Spinal cord (tissue), 10 donors: Measurements from ENCODE around the gene IL3RA. TPM values are rescaled to one million over a fixed set of nuclear protein-coding genes. Genes with fewer than 3 reads are reported as not detected.
"Not testable (repeated sequence)": the region's sequence is repeated elsewhere in the genome, so short reads cannot be mapped to it uniquely, and the experiment has no call there.

Experiments used
- DNase-seq, 6 donors: peaks; one replicate each; pipeline versions ENCODE4 v3.0.0 to v3.0.0-alpha.2; 2013 to 2015; ENCODE audit warnings: low spot score in 6 of 6, low read depth in 4 of 6
- H3K27ac ChIP-seq: one replicate; pipeline ENCODE4 v1.5.1; 2013; ENCODE audit warnings: low read depth, low read length, control low read depth
- H3K27me3 ChIP-seq: one replicate; pipeline ENCODE4 v1.6.1; 2013; ENCODE audit warnings: low read length; ENCODE audit not compliant: control insufficient read depth, insufficient read depth
- H3K36me3 ChIP-seq: one replicate; pipeline ENCODE4 v1.6.1; 2013; ENCODE audit warnings: low read length; ENCODE audit not compliant: control insufficient read depth, insufficient read depth
- H3K4me1 ChIP-seq: one replicate; pipeline ENCODE4 v1.6.1; 2013; ENCODE audit warnings: low read length; ENCODE audit not compliant: control insufficient read depth, insufficient read depth
- H3K4me3 ChIP-seq: one replicate; pipeline ENCODE4 v1.5.1; 2013; ENCODE audit warnings: low read depth, low read length, control low read depth
- H3K9me3 ChIP-seq: one replicate; pipeline ENCODE4 v1.6.1; 2013; ENCODE audit warnings: low read length; ENCODE audit not compliant: control insufficient read depth, insufficient read depth
- WGBS: methylation state at CpG from one replicate; pipeline ENCODE4 v1.1.5; 2013; ENCODE audit warnings: missing lambda C conversion rate; ENCODE audit not compliant: insufficient coverage; 5-methylcytosine and 5-hydroxymethylcytosine counted together
- polyA plus RNA-seq, 2 donors: library from polyadenylated mRNA; unstranded; fragments of 120-200 nt; gene quantifications; one replicate each; pipeline ENCODE4 v1.2.1, GENCODE V29; 2013; ENCODE audit not compliant: insufficient read length in 2 of 2
- total RNA-seq, 2 donors: library from RNA; depleted of rRNA in 1 of 2; stranded (reverse); fragments of 120-200 nt in 1 of 2; fragments of >200 nt in 1 of 2; gene quantifications; one replicate each; pipeline versions ENCODE4 v1.2.3 to v1.2.4, GENCODE V29; 2013 to 2014
- donor health status: healthy.

Gene IL3RA
- total and polyA plus RNA-seq, 4 donors, result 3.8 to 30.0 (median 12.5) TPM

GRCh38 chrX:1403867-1404266, 67.3 kb downstream of the IL3RA start:
- not testable (repeated sequence) for H3K4me3 ChIP-seq, H3K9me3 ChIP-seq, H3K4me1 ChIP-seq, DNase-seq, H3K27me3 ChIP-seq, H3K27ac ChIP-seq
- peaks cover 88% of the 10 kb centered on the region for H3K36me3 ChIP-seq
- WGBS, result 99% methylated on average over 3 of the region's 3 CpGs

DNA sequence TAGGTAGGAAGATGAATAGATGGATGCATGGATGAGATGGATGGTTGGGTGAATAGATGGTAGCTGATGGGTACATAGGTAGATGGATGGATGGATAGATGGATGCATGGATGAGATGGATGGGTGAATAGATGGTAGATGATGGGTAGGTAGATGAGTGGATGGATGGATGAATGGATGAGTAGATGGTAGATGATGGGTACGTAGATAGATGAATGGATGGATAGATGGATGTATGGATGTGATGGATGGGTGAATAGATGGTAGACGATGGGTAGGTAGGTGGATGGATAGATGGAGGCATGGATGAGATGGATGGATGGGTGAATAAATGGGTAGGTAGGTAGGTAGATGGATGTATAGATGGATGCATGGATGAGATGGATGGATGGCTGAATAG, 69.2 kb downstream of the IL3RA start:
- not testable (repeated sequence) for H3K4me3 ChIP-seq, H3K27me3 ChIP-seq, H3K27ac ChIP-seq, H3K4me1 ChIP-seq, DNase-seq, H3K9me3 ChIP-seq
- H3K36me3 ChIP-seq, result peaks cover 72% of the 10 kb centered on the region
- WGBS, result 100% methylated on average over 2 of the region's 2 CpGs

DNA sequence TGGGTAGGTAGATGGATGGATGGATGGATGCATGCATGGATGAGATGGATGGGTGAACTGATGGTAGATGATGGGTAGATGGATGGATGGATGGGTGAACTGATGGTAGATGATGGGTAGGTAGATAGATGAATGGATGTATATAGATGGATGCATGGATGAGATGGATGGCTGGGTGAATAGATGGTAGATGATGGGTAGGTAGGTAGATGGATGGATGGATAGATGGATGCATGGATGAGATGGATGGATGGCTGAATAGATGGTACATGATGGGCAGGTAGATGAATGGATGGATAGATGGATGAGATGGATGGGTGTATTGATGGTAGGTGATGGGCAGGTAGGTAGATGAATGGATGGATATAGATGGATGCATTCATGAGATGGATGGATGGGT, 70.5 kb downstream of the IL3RA start:
- no peak overlapping the region for H3K4me3 ChIP-seq
- no peaks in the 10 kb centered on the region for H3K27me3 ChIP-seq
- peaks cover 71% of the 10 kb centered on the region for H3K36me3 ChIP-seq
- no peak overlapping the region for H3K27ac ChIP-seq
- no peak for DNase-seq
- H3K4me1 ChIP-seq, result no peaks in the 10 kb centered on the region
- no peaks in the 10 kb centered on the region for H3K9me3 ChIP-seq

DNA sequence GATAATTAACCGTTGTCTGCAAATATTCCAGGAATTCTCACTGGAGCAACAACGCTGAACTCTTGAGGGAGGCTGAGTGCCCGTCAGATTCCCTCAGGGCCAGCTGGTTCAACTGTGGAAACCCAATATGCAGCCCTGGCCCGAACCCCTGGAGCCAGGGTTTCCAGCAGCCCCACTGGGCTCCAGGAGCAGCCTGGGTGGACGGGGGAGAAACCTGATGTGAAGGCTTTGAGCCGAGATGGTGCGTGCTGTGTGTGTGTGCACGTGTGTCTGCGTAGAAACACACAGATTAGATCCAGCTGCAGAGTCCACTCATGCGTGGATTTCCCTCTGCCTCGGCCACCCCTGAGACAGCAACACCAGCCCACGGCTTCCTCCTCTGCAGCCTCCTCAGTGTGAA, 74.7 kb downstream of the IL3RA start:
- no peaks in the 10 kb centered on the region for H3K9me3 ChIP-seq
- H3K4me1 ChIP-seq, result no peaks in the 10 kb centered on the region
- H3K4me3 ChIP-seq, result no peak overlapping the region
- peaks cover 68% of the 10 kb centered on the region for H3K36me3 ChIP-seq
- H3K27ac ChIP-seq, result no peak overlapping the region
- no peaks in the 10 kb centered on the region for H3K27me3 ChIP-seq
- no peak for DNase-seq
- WGBS, result 96% methylated on average over 11 of the region's 12 CpGs

GRCh38 chrX:1412551-1413161, 76.1 kb downstream of the IL3RA start:
- Histone ChIP-seq H3K36me3 (peaks cover 68% of the 10 kb centered on the region), H3K27me3 (no peaks in the 10 kb centered on the region), H3K27ac (no peak overlapping the region), H3K4me3 (no peak overlapping the region), H3K9me3 (no peaks in the 10 kb centered on the region), H3K4me1 (no peaks in the 10 kb centered on the region)
- no peak for DNase-seq
- WGBS, result 94% methylated on average over 29 of the region's 31 CpGs

DNA sequence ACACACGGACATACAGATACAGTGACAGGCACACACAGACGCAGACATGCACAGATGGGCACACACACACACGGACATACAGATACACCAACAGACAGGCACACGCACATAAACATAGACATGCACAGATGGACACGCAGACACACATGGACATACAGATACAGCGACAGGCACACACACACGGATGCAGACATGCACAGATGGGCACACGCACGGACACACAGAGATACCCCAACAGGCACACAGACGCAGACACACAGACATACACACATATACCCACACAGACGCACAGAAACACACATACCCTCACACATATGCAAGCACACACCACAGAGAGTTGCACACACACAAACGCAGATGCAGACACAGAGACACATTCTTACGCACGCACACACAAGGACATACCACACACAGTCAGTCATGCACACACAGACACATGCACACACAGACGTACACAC, 79.8 kb downstream of the IL3RA start:
- Histone ChIP-seq H3K9me3 (peaks cover 2% of the 10 kb centered on the region), H3K27ac (no peak overlapping the region), H3K4me1 (no peaks in the 10 kb centered on the region), H3K4me3 (no peak overlapping the region), H3K36me3 (peaks cover 89% of the 10 kb centered on the region), H3K27me3 (no peaks in the 10 kb centered on the region)
- 68% methylated on average over 15 of the region's 15 CpGs for WGBS
- DNase-seq, result no peak

GRCh38 chrX:1416965-1417760, 80.6 kb downstream of the IL3RA start:
- H3K4me3 ChIP-seq, result no peak overlapping the region
- H3K27ac ChIP-seq, result no peak overlapping the region
- WGBS, result 74% methylated on average over 14 of the region's 14 CpGs
- no peaks in the 10 kb centered on the region for H3K27me3 ChIP-seq
- peaks cover 4% of the 10 kb centered on the region for H3K9me3 ChIP-seq
- DNase-seq, result no peak
- peaks cover 85% of the 10 kb centered on the region for H3K36me3 ChIP-seq
- no peaks in the 10 kb centered on the region for H3K4me1 ChIP-seq

- no peaks in the 10 kb centered on the region for H3K27me3 ChIP-seq
- H3K27ac ChIP-seq, result no peak overlapping the region
- H3K4me3 ChIP-seq, result no peak overlapping the region
- WGBS, result 95% methylated on average over 18 of the region's 20 CpGs
- H3K36me3 ChIP-seq, result peaks cover 78% of the 10 kb centered on the region
- H3K4me1 ChIP-seq, result no peaks in the 10 kb centered on the region
- peaks cover 4% of the 10 kb centered on the region for H3K9me3 ChIP-seq
- DNase-seq, result no peak
These were observed 81.6 kb downstream of the IL3RA start for GRCh38 chrX:1417921-1418771.

GRCh38 chrX:1418901-1419544, 82.4 kb downstream of the IL3RA start:
- no peak overlapping the region for H3K4me3 ChIP-seq
- H3K36me3 ChIP-seq, result peaks cover 77% of the 10 kb centered on the region
- no peak overlapping the region for H3K27ac ChIP-seq
- DNase-seq, result no peak
- H3K27me3 ChIP-seq, result no peaks in the 10 kb centered on the region
- WGBS, result 94% methylated on average over 29 of the region's 29 CpGs
- H3K9me3 ChIP-seq, result peaks cover 4% of the 10 kb centered on the region
- H3K4me1 ChIP-seq, result no peaks in the 10 kb centered on the region
